H1 (cell line): ENCODE measurements around the gene PSMF1. TPM values are rescaled to one million over a fixed set of nuclear protein-coding genes. Genes with fewer than 3 reads are reported as not detected.

Experiments used
- CHD2 ChIP-seq: IDR thresholded peaks from 2 replicates; pipeline ENCODE4 v1.6.1; 2012; ENCODE audit warnings: low read length, improper control_type of control experiment
- FOSL1 ChIP-seq: IDR thresholded peaks from 2 replicates; pipeline ENCODE4 v1.6.1; 2011; ENCODE audit warnings: mild to moderate bottlenecking, low read depth, low read length, moderate library complexity; ENCODE audit not compliant: insufficient read depth
- ZNF274 ChIP-seq: IDR thresholded peaks from 2 replicates; pipeline ENCODE4 v1.7.0; 2012; ENCODE audit warnings: low read length, borderline replicate concordance; ENCODE audit errors: extremely low read depth
- polyA plus RNA-seq, 7 experiments: library from polyadenylated mRNA; depleted of rRNA in 3 of 7; stranded (reverse) in 5 of 7; unstranded in 2 of 7; fragments of >200 nt in 5 of 7; fragments of 200-250 nt in 2 of 7; gene quantifications; 1 replicate in 5 of 7; 2 replicates in 1 of 7; 4 replicates in 1 of 7; pipeline versions ENCODE4 v1.2.1 to v1.2.3, GENCODE V29; 2011 to 2013; ENCODE audit warnings: missing spikeins in 2 of 7, mixed read lengths in 2 of 7
- total RNA-seq: library from RNA; stranded (reverse); fragmentation: NEBNext Ultra II Directional; extraction: Animal tissue kit (Norgen Biotek cat#: 25700); gene quantifications from 2 replicates; pipeline ENCODE4 v1.2.1, GENCODE V29; 2021

PSMF1 gene
- total and polyA plus RNA-seq, 2 of the 8 experiments (the other 6 are each of a cell fraction or from before 2014, with no cell fraction given): 106 to 159 TPM

GRCh38 chr20:1185790-1186334 lies 67.5 kb downstream of the PSMF1 start (continued):
- no peak for TF ChIP-seq CHD2
- no peak for TF ChIP-seq ZNF274
- TF ChIP-seq FOSL1: no peak
